ENCODE data around the gene ID1. TPM values are rescaled to one million over a fixed set of nuclear protein-coding genes. Genes with fewer than 3 reads are reported as not detected.

ID1 gene
- total and polyA plus RNA-seq, 2 of the 13 experiments (the other 11 are each of a cell fraction or from before 2014, with no cell fraction given): 320 to 419 TPM

GRCh38 chr20:31572701-31573554, 32.2 kb upstream of the ID1 start:
- ATAC-seq: peak; percentile 74
- DNase-seq (ENCODE audit: low spot score): peak; percentile 100
- H4K20me1 ChIP-seq (ENCODE audit: insufficient read depth, low read length): no peaks in the 10 kb centered on the region
- ChIA-PET POLR2A (interaction anchor here (0.6 to 16.4 kb wide), 21 partner anchors 11 to 1010 kb away, joined by 3 to 1427 read pairs (median 8); partner anchors contain the start of genes BCL2L1 and ID1), CTCF (ENCODE audit: low intra/inter-chr PET ratio, low total read pairs) (interaction anchor here (0.7 to 7.7 kb wide), 4 partner anchors 10 to 147 kb away, joined by 3 to 335 read pairs (median 3); no protein-coding TSS in a partner anchor)
- FAIRE-seq: peak; percentile 91
- peaks cover 11% of the 10 kb centered on the region for H3K79me2 ChIP-seq (ENCODE audit: insufficient read depth, low read length)
- intact Hi-C loops (cut with micrococcal nuclease; ENCODE audit: unreplicated experiment): loop anchor here (1.0 kb wide), 1 partner anchor 10 kb away; no protein-coding TSS in a partner anchor
- no TSS peak for BruUV-seq (replicated peaks)
- H2AFZ ChIP-seq (ENCODE audit: low read length): no peak overlapping the region
- H3K9me3 ChIP-seq (ENCODE audit: low read length): no peaks in the 10 kb centered on the region
- peaks cover 68% of the 10 kb centered on the region for H3K4me1 ChIP-seq (ENCODE audit: insufficient read depth, low read length)
- WGBS (ENCODE audit: low lambda C conversion rate): under 1% methylated on average over 58 of the region's 63 CpGs
- peak overlapping the region; percentile 70 to 88 (median 80) for H3K4me3 ChIP-seq (replicated peaks in 1 of 3; ENCODE audit: insufficient read depth in 1 of 3, low read depth in 2 of 3, low read length in 3 of 3)
- peaks cover 10 to 11% of the 10 kb centered on the region in 2 experiments for H3K36me3 ChIP-seq (replicated peaks in 1 of 2; ENCODE audit: control insufficient read depth in 1 of 2, insufficient read depth in 2 of 2, low read length in 2 of 2)
- H3K9ac ChIP-seq (ENCODE audit: insufficient read depth, low read depth, low read length): peak overlapping the region; percentile 96
- H3K4me2 ChIP-seq (ENCODE audit: low read depth, low read length): peak overlapping the region; percentile 93
- no peaks in the 10 kb centered on the region; a peak in 1 of 5 replicates for H3K27me3 ChIP-seq (ENCODE audit: control insufficient read depth in 1 of 2, insufficient read depth in 2 of 2, low read length in 2 of 2)
- in situ Hi-C loops (cut with HindIII; ENCODE audit: extremely low pct_ligation_motif_present, low pct_unique_long_range_greater_than_20kb): no loop called here
- H3K27ac ChIP-seq (ENCODE audit: extremely low read length, insufficient read depth, low read length): peak overlapping the region; percentile 86
- TF ChIP-seq PITX1 (CRISPR knock-in tag; IDR thresholded peaks at IDR 0.05) (peak; percentile 82), HMG20B (CRISPR knock-in tag; conservative IDR thresholded peaks at IDR 0.05) (peak; percentile 91), SKI (IDR thresholded peaks at IDR 0.05; ENCODE audit: partially characterized antibody) (peak; percentile 98), ZNF337 (CRISPR knock-in tag; IDR thresholded peaks at IDR 0.05; ENCODE audit: borderline replicate concordance, low read depth) (peak; percentile 79; the same call in 1 of the 2 replicates), RBAK (CRISPR knock-in tag; IDR thresholded peaks at IDR 0.05) (0 out of 2 replicates have a peak, but pooled peaks have one; percentile 21), ZNF512B (CRISPR knock-in tag; IDR thresholded peaks at IDR 0.05; ENCODE audit: borderline replicate concordance) (0 out of 2 replicates have a peak, but pooled peaks have one; percentile 57), ARHGAP35 (CRISPR knock-in tag; IDR thresholded peaks at IDR 0.05; ENCODE audit: borderline replicate concordance) (peak; percentile 94), ARID4A (CRISPR knock-in tag; IDR thresholded peaks at IDR 0.05; ENCODE audit: borderline replicate concordance) (peak; percentile 93), PHF8 (CRISPR knock-in tag; IDR thresholded peaks at IDR 0.05) (peak; percentile 83), ZNF709 (CRISPR knock-in tag; IDR thresholded peaks at IDR 0.05) (peak; percentile 80; the same call in 1 of the 2 replicates), GLMP (CRISPR knock-in tag; IDR thresholded peaks at IDR 0.05; ENCODE audit: borderline replicate concordance) (no peak), DRAP1 (CRISPR knock-in tag; IDR thresholded peaks at IDR 0.05) (peak; percentile 93)

Data from HepG2 (cell line).